IPS DF 19.7 (cell line): ENCODE results near the gene FCF1.

Experiments used
- DNase-seq: peaks from one replicate; pipeline ENCODE4 v3.0.0-alpha.2; 2013; ENCODE audit warnings: low read depth, low spot score

Gene FCF1

GRCh38 chr14:74712499-74713394 is at the start of gene FCF1, which contains the start of gene AREL1:
TSS of gene FCF1 (plus strand) at chr14:74713144. CDS start at chr14:74713198, 54 bp downstream.
TSS of gene AREL1 (minus strand) at chr14:74713080. CDS start at chr14:74685615, 27,465 bp downstream.
- DNase-seq: peak; percentile 76

- DNase-seq: no peak
Measured at GRCh38 chr14:74663884-74664283, 49.1 kb upstream of the FCF1 start.

- no peak for DNase-seq
Measured at GRCh38 chr14:74664717-74665116, 48.2 kb upstream of the FCF1 start.

- DNase-seq: no peak
Measured at GRCh38 chr14:74667758-74668157, 45.2 kb upstream of the FCF1 start.

GRCh38 chr14:74669256-74669655 is 43.7 kb upstream of the FCF1 start:
- no peak for DNase-seq

GRCh38 chr14:74669846-74670245 is 43.1 kb upstream of the FCF1 start:
- no peak for DNase-seq

- no peak for DNase-seq
Measured at GRCh38 chr14:74670726-74671411, 42.1 kb upstream of the FCF1 start.

GRCh38 chr14:74671789-74672188 is 41.2 kb upstream of the FCF1 start:
- no peak for DNase-seq

GRCh38 chr14:74673768-74674167 is 39.2 kb upstream of the FCF1 start:
- no peak for DNase-seq

GRCh38 chr14:74675219-74675618 is 37.7 kb upstream of the FCF1 start:
- DNase-seq: no peak

- no peak for DNase-seq
Measured at GRCh38 chr14:74682169-74682952, 30.6 kb upstream of the FCF1 start.

GRCh38 chr14:74683406-74683805 is 29.5 kb upstream of the FCF1 start:
- no peak for DNase-seq

- no peak for DNase-seq
Measured at GRCh38 chr14:74684434-74684833, 28.5 kb upstream of the FCF1 start.

- no peak for DNase-seq
Measured at GRCh38 chr14:74685056-74685455, 27.9 kb upstream of the FCF1 start.

GRCh38 chr14:74685921-74686678 is 26.8 kb upstream of the FCF1 start:
- DNase-seq: no peak

- no peak for DNase-seq
Measured at GRCh38 chr14:74691456-74691855, 21.5 kb upstream of the FCF1 start.

- no peak for DNase-seq
Measured at GRCh38 chr14:74693191-74693590, 19.8 kb upstream of the FCF1 start.

GRCh38 chr14:74695406-74695805 is 17.5 kb upstream of the FCF1 start:
- DNase-seq: no peak

GRCh38 chr14:74697011-74697410 is 15.9 kb upstream of the FCF1 start:
- no peak for DNase-seq

GRCh38 chr14:74697543-74697942 is 15.4 kb upstream of the FCF1 start:
- DNase-seq: no peak

GRCh38 chr14:74697976-74698375 is 15.0 kb upstream of the FCF1 start:
- no peak for DNase-seq
